T-helper 9 cell (primary cell): ENCODE measurements around the gene YIPF5.

Experiments
- DNase-seq: peaks from one replicate; pipeline ENCODE4 v3.0.0-alpha.2; 2020

The YIPF5 gene

GRCh38 chr5:144177548-144177947 lies 7.1 kb upstream of the YIPF5 start:
- no peak for DNase-seq

- DNase-seq: no peak
Observed at GRCh38 chr5:144173766-144174165, 3.3 kb upstream of the YIPF5 start.

- no peak for DNase-seq
Observed at GRCh38 chr5:144169904-144170275, 569 bp downstream of the YIPF5 start.

GRCh38 chr5:144167998-144168397 lies 2.5 kb downstream of the YIPF5 start:
- DNase-seq: no peak

DNA sequence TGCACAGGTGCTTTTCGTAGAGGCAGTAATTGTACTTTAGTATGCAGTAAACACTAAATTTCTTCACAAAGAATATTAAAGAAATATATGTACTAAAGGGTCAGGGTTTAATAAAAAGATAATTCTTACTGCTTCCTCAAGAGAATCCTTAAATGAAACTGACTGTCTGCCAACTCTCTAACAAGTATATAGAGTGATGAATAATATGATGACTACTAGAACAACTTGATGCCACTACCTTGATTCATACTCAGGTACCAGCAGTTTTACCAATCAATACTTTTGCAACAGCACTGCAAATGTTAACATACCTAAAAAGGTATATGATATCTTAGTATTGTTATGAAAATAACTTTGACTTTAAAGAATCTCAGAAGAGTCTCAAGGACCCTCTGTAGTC lies 3.8 kb downstream of the YIPF5 start:
- DNase-seq: no peak

- no peak for DNase-seq
Observed at GRCh38 chr5:144162686-144163085, 7.8 kb downstream of the YIPF5 start.

DNA sequence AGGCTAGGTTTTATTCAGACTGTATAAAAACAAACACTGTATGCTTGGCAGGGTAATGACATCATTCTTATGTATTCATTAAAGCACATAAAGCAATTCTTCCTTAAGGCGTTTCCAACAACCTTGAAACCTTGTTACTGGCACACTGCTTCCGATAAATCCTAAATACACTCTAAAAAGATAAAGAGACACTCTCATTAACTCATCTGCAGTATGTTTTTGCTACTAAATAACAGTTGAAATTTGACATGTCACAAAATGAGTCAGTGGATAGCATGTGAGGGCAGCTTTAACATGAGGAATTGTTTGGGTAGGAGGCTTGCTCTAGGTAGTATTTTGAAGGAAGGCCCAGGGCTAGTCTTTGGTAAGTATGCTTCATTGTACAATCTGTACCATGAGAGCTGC lies 13.7 kb downstream of the YIPF5 start:
- DNase-seq: no peak

DNA sequence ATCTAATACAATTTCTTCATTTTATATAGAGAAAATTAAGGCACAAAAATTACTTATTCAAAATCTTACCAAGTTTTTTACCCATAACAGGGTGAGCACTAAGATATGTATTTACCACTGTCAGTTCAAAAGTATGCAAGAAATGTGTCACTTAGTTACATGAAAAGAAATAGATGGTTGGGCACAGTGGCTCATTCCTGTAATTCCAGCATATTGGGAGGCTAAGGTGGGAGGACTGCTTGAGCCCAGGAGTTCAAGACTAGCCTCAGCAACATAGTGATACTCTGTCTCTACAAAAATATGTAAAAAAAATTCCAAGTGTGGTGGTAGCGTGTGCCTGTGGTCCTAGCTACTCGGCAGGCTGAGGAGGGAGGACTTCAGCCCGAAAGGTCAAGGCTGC lies 19.4 kb downstream of the YIPF5 start:
- no peak for DNase-seq

- DNase-seq: no peak
Observed at GRCh38 chr5:144144956-144145751, 25.3 kb downstream of the YIPF5 start.

- DNase-seq: no peak
Observed at GRCh38 chr5:144143625-144144024, 26.8 kb downstream of the YIPF5 start.

- no peak for DNase-seq
Observed at GRCh38 chr5:144142824-144143162, 27.7 kb downstream of the YIPF5 start.

- DNase-seq: no peak
Observed at GRCh38 chr5:144142139-144142823, 28.2 kb downstream of the YIPF5 start.

DNA sequence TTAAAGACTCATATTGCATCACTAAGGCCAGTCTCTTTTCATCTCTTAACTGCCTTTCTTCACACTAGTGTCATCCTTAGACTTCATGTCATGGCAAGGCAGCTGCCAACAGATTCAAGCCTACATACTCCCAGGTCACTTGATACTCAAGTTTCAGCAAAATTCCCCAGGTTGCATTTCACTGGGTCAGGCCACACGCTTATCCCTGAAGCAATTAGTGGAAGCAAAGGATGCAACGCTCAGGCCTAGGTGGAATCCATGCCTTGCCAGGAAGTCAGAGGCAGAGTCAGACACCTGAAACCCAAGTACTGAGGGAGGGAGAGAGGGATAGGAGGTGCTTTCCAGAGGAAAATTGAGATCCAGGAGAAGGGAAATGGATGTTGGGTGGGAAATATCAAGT lies 28.9 kb downstream of the YIPF5 start:
- DNase-seq: no peak

DNA sequence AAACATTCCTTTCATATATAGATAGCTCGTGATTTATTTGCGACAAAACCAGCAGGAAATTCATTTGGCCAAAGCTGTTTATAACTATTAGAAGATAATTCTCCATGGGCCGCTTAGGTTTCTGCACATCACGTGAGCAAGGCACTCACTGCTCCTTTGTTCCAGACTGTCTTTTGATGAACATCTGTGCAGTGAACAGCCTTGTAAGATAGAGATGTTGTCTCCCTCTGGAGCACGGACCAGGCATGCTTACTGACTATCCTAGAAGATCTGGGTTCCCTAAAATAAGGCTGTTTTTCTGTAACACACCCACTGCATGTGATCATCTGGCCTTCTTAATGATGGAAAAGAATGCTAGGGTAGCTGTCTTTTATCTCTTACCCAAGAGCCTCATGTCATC lies 30.9 kb downstream of the YIPF5 start:
- DNase-seq: no peak

GRCh38 chr5:144135113-144135762 lies 35.2 kb downstream of the YIPF5 start:
- DNase-seq: no peak

- DNase-seq: no peak
Observed at GRCh38 chr5:144134194-144134826, 36.1 kb downstream of the YIPF5 start.

DNA sequence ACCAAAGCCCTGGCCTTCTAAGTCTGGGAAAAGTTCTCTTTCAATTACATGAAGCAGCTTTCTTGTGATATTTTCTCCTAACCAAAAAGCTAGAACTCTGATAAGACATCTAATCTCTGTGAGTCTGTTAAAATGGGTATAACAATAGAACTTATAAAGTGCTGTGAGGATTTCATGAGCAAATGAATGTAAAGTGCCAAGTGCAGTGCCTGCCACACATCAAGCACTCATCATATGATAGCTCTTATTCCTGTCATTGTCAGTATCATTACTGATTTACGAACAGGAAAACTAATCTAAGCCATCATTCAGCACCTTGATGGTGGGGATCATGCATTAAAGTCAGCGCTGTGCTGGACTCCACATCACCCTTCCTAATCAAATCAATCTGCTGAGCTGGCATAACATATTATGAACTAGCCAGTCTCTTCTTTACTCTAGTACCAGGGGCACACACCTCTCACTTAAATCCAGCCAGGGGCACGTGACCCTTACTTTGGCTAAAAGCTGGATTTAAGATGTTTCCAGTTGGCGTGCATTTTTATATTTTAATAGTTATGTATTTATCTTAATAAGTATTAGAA lies 37.3 kb downstream of the YIPF5 start:
- DNase-seq: no peak

DNA sequence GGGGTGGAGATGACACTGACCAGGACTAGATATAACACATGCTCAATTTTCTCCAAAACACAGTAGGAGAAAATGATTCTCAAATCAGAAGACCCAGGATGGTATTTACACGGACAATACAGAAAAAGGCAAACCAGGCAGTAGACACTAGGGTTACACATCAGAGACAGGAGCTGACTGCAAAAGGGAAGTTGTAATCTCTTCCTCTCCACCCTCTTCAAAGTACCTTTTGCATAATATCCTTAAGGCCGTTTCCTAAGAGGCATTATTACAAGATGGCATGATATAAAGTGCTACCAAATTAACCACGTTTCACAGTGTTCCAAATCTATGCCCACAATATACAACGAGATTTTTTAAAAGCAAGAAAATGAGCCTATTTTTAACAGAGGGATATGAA lies 39.2 kb downstream of the YIPF5 start:
- no peak for DNase-seq

GRCh38 chr5:144130306-144130705 lies 40.2 kb downstream of the YIPF5 start:
- no peak for DNase-seq

DNA sequence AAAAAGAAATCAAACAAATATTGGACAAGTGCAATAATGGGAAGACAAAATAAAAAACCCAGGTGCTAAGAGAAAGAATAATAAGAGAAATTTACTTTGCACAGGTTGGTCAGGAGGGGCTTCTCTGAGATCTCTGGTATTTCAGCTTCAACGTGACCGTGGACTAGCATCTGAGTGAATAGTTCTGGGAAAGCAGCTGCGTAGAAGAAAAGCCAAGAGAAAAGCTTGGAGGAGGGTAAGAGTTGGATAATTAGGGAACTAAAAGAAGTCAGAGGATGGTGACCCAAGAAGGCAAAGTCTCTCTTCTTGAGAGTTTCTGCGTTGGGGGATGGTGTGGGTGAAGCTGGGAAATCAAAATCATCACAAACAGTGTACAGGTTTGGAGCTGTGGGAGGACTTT lies 41.6 kb downstream of the YIPF5 start:
- DNase-seq: no peak

- DNase-seq: no peak
Observed at GRCh38 chr5:144126707-144127106, 43.8 kb downstream of the YIPF5 start.

DNA sequence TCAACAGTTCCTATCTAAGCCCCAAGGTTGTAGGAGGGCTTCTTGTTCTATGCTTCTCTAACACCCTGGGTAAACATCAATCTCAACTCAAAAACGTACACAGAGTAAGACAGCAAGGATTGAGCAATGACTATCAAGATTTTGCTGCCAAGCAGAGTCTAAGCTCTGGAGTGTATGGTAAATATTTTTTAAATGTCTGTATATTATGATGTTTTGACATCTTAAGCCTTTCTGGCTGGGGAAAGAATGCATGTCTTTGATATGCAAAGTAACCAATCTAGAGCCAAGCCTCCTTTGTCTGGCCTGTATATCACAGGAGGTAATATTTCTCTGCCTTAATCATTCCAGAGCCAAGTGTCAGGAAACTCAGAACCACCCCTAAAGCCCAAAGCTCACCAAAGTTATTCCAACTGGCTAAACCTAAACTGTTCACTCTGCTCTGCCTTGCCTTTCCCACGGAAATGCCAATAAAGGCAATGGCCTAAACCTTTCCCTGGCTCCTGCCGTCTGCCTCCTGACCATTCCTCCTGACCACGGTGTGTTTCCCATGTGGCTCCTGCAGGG lies 45.2 kb downstream of the YIPF5 start:
- no peak for DNase-seq

DNA sequence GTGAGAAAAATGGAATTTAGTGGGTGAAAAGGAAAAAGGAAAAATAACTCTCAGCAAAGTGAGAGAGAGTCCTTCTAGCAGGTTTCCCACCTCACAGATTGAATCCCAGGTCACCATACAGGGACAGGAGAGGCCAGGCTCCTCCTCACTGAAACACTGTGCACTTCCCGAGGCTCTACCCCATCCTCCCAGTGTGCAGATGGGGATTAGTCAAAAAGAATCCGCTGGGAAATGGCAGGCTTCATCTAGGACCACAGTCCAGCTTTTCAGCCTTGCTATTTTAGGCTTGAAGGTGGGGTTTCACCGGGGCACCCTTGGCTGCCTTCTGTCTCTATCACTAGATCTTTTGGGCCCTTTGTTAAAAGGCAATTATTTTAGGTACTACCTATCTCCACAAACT lies 47.8 kb downstream of the YIPF5 start:
- DNase-seq: no peak
